Type B pancreatic cell (in vitro differentiated cells): ENCODE measurements around the gene CISTR. TPM values are rescaled to one million over a fixed set of nuclear protein-coding genes. Genes with fewer than 3 reads are reported as not detected.

Experiments
- DNase-seq: peaks from one replicate; pipeline ENCODE4 v3.0.0; 2021; ENCODE audit warnings: mixed read lengths; ENCODE audit not compliant: unreplicated experiment; ENCODE audit errors: extremely low spot score
- H3K27ac Mint-ChIP-seq: 2 replicates; pipeline ENCODE4 v1.8.0; 2021; ENCODE audit warnings: mild to moderate bottlenecking, mixed read lengths
- H3K27me3 Mint-ChIP-seq: 2 replicates; pipeline ENCODE4 v1.8.0; 2021; ENCODE audit warnings: mixed read lengths
- H3K36me3 Mint-ChIP-seq: 2 replicates; pipeline ENCODE4 v1.8.0; 2021; ENCODE audit warnings: mixed read lengths
- H3K4me1 Mint-ChIP-seq: one replicate; pipeline ENCODE4 v1.8.0; 2021; ENCODE audit warnings: mixed read lengths; ENCODE audit not compliant: unreplicated experiment
- H3K4me3 Mint-ChIP-seq: 2 replicates; pipeline ENCODE4 v1.8.0; 2021; ENCODE audit warnings: mild to moderate bottlenecking, mixed read lengths
- H3K9me3 Mint-ChIP-seq: 2 replicates; pipeline ENCODE4 v1.8.0; 2021; ENCODE audit warnings: mixed read lengths
- total RNA-seq: library from RNA; stranded (reverse); gene quantifications from 2 replicates; pipeline ENCODE4 v1.2.1, GENCODE V29; 2021; ENCODE audit warnings: low replicate concordance
- TF ChIP-seq, protein P1 (sequence below): fragments of 200-600 bp; sonication (generic); conservative IDR thresholded peaks from 2 replicates; pipeline ENCODE4 v1.5.0; 2021; ENCODE audit warnings: antibody characterized with exemption, mild to moderate bottlenecking

Gene CISTR
- total RNA-seq, 1 donor from 2014 or later: not detected

GRCh38 chr12:53736592-53736991 lies 15.2 kb downstream of the CISTR start:
- Mint-ChIP-seq H3K27me3 (peaks cover 6% of the 10 kb centered on the region), H3K27ac (no peak overlapping the region), H3K36me3 (no peaks in the 10 kb centered on the region), H3K4me3 (no peak overlapping the region), H3K9me3 (no peaks in the 10 kb centered on the region), H3K4me1 (peaks cover 15% of the 10 kb centered on the region)
- TF ChIP-seq, protein P1, sequence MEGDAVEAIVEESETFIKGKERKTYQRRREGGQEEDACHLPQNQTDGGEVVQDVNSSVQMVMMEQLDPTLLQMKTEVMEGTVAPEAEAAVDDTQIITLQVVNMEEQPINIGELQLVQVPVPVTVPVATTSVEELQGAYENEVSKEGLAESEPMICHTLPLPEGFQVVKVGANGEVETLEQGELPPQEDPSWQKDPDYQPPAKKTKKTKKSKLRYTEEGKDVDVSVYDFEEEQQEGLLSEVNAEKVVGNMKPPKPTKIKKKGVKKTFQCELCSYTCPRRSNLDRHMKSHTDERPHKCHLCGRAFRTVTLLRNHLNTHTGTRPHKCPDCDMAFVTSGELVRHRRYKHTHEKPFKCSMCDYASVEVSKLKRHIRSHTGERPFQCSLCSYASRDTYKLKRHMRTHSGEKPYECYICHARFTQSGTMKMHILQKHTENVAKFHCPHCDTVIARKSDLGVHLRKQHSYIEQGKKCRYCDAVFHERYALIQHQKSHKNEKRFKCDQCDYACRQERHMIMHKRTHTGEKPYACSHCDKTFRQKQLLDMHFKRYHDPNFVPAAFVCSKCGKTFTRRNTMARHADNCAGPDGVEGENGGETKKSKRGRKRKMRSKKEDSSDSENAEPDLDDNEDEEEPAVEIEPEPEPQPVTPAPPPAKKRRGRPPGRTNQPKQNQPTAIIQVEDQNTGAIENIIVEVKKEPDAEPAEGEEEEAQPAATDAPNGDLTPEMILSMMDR: no peak
- DNase-seq: no peak

DNA sequence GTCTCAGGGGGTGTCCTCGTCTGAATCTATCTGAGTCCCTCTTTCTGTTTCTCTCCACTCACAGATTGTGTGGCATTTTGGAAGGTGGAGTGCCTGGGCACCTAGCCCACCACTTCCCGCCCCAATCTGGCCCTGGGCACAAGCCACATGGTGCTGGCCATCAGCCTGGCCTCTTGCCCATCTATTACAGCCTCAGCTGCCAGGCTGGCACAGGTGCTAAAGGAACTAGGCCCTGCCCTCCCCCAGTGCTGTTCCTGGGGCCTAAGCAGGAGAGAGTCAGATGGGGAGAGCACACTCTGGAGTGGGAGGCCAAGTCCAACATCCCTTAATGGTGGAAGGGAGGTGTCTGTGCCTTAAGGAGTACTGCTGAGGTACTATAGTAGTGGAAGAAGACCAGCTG lies 16.2 kb downstream of the CISTR start:
- peaks cover 15% of the 10 kb centered on the region for H3K4me1 Mint-ChIP-seq
- H3K9me3 Mint-ChIP-seq: no peaks in the 10 kb centered on the region
- no peak overlapping the region for H3K4me3 Mint-ChIP-seq
- H3K27ac Mint-ChIP-seq: no peak overlapping the region
- H3K36me3 Mint-ChIP-seq: no peaks in the 10 kb centered on the region
- TF ChIP-seq, protein P1: no peak
- no peak for DNase-seq
- peaks cover 15% of the 10 kb centered on the region for H3K27me3 Mint-ChIP-seq

DNA sequence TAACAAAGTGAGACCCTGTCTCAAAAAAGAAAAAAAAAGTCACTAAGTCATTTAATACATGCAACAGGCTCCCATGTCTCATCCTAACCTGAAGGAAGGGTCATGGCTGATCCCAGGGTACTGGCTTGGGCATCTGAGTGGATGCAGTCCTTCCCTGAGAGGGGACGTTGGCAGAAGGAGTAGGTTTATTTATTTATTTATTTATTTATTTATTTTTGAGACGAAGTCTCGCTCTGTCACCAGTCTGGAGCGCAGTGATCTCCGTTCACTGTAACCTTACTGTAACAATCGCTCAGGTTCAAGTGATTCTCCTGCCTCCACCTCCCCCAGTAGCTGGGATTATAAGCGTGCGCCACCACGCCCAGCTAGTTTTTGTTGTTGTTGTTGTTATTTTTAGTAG lies 17.4 kb downstream of the CISTR start:
- peaks cover 12% of the 10 kb centered on the region for H3K4me1 Mint-ChIP-seq
- H3K27me3 Mint-ChIP-seq: peaks cover 15% of the 10 kb centered on the region
- no peaks in the 10 kb centered on the region for H3K36me3 Mint-ChIP-seq
- TF ChIP-seq, protein P1: no peak
- no peak overlapping the region for H3K27ac Mint-ChIP-seq
- H3K9me3 Mint-ChIP-seq: no peaks in the 10 kb centered on the region
- no peak for DNase-seq
- no peak overlapping the region for H3K4me3 Mint-ChIP-seq

DNA sequence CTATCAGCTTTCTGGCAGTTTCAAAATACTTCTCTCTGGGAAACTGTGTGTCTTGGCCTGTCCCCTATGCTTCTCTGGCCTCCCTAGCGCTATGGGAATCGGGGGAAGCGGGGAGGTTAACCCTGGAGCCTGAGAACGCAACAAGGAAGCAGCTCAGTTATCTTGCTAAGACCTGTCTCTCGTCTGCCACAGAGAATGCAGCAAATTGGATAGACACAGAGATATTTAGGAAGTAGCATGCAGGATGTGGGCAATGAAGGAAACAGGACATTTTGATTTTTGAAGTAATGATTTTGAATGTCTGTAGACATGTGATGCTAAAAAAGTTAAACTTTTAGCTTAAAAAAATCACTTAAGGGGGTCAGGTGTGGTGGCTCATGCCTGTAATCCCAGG lies 18.0 kb downstream of the CISTR start:
- no peak for DNase-seq
- H3K27ac Mint-ChIP-seq: no peak overlapping the region
- TF ChIP-seq, protein P1: no peak
- H3K36me3 Mint-ChIP-seq: no peaks in the 10 kb centered on the region
- peaks cover 15% of the 10 kb centered on the region for H3K27me3 Mint-ChIP-seq
- H3K9me3 Mint-ChIP-seq: no peaks in the 10 kb centered on the region
- H3K4me1 Mint-ChIP-seq: peaks cover 6% of the 10 kb centered on the region
- no peak overlapping the region for H3K4me3 Mint-ChIP-seq

GRCh38 chr12:53733051-53733806 lies 18.6 kb downstream of the CISTR start:
- TF ChIP-seq, protein P1: no peak
- Mint-ChIP-seq H3K36me3 (no peaks in the 10 kb centered on the region), H3K4me3 (no peak overlapping the region), H3K27ac (no peak overlapping the region), H3K4me1 (peaks cover 5% of the 10 kb centered on the region), H3K27me3 (peaks cover 15% of the 10 kb centered on the region), H3K9me3 (no peaks in the 10 kb centered on the region)
- DNase-seq: no peak
